Activated CD4-positive, alpha-beta T cell treated with anti-CD3 and anti-CD28 coated beads, Interleukin-2, amount 10 ng/mL, durations not matched to agents 7 days and 5 days (primary cell): ENCODE results near the gene TRAF3IP3. TPM values are rescaled to one million over a fixed set of nuclear protein-coding genes. Genes with fewer than 3 reads are reported as not detected.

Source experiments
- CTCF ChIA-PET: fragments of 350-600 bp; sonication (Branson Sonifier 250); formaldehyde crosslinking; loops from one replicate; lab custom pipeline; 2021; ENCODE audit warnings: antibody characterized with exemption; lab: Charles Lee
- POLR2A ChIA-PET: fragments of 350-600 bp; sonication (Branson Sonifier 250); formaldehyde crosslinking; loops from one replicate; lab custom pipeline; 2021; ENCODE audit warnings: antibody characterized with exemption; lab: Charles Lee
- DNase-seq: peaks from one replicate; pipeline ENCODE4 v3.0.0-alpha.2; 2020
- H3K27ac Mint-ChIP-seq: one replicate; pipeline ENCODE4 v1.8.0; 2021; ENCODE audit warnings: mild to moderate bottlenecking, moderate library complexity, mixed read lengths
- H3K27me3 Mint-ChIP-seq: one replicate; pipeline ENCODE4 v1.8.0; 2021; ENCODE audit warnings: mixed read lengths
- H3K36me3 Mint-ChIP-seq: one replicate; pipeline ENCODE4 v1.8.0; 2021; ENCODE audit warnings: low read depth, mixed read lengths
- H3K4me1 Mint-ChIP-seq: one replicate; pipeline ENCODE4 v1.8.0; 2021; ENCODE audit warnings: mixed read lengths
- H3K4me3 Mint-ChIP-seq: one replicate; pipeline ENCODE4 v1.8.0; 2021; ENCODE audit warnings: mild to moderate bottlenecking, moderate library complexity, mixed read lengths
- H3K9me3 Mint-ChIP-seq: one replicate; pipeline ENCODE4 v1.8.0; 2021; ENCODE audit warnings: mixed read lengths
- total RNA-seq, 2 experiments: library from RNA; stranded (reverse); gene quantifications; one replicate each; pipeline ENCODE4 v1.2.3, GENCODE V29; 2021

The TRAF3IP3 gene
- total RNA-seq, 2 experiments from 2014 or later, result 426 to 434 TPM

GRCh38 chr1:209756615-209757445 lies 977 bp downstream of the TRAF3IP3 start:
- POLR2A ChIA-PET, result interaction anchor here (1.5 to 3.0 kb wide), 2 partner anchors 11 to 15 kb away, joined by 3 to 48 read pairs; no protein-coding TSS in a partner anchor
- no peaks in the 10 kb centered on the region for H3K9me3 Mint-ChIP-seq
- peaks cover 74% of the 10 kb centered on the region for H3K4me1 Mint-ChIP-seq
- CTCF ChIA-PET, result interaction anchor here (1.4 to 7.5 kb wide), 8 partner anchors 9 to 190 kb away, joined by 3 to 74 read pairs (median 6); partner anchors contain the start of gene C1orf74
- peak overlapping the region; percentile 91 for H3K4me3 Mint-ChIP-seq
- DNase-seq, result peak; percentile 57
- peaks cover 66% of the 10 kb centered on the region for H3K36me3 Mint-ChIP-seq
- peak overlapping the region; percentile 93 for H3K27ac Mint-ChIP-seq
- no peaks in the 10 kb centered on the region for H3K27me3 Mint-ChIP-seq

DNA sequence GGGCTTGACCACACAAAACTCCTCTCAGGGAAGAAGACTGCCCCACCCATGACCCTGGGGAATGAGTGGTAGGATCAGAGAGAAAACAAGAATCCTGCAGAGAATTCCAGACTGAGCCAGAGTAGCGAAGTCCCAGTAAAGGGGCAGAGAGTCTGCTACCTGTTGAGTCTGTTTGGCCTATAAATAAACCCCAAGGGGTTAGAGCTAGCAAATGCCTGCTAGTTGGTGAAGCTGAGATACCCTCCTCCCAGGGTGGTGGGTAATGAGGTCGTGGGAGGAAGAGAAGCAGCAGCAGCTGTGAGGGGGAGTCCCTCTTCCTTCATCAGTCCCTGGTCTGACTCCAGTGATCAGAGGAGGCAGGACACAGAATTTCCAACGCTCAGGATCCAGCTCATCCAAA lies 2.5 kb downstream of the TRAF3IP3 start:
- POLR2A ChIA-PET, result interaction anchor here (1.9 kb wide), 1 partner anchor 10 kb away, joined by 8 read pairs; no protein-coding TSS in a partner anchor
- Mint-ChIP-seq H3K36me3 (peaks cover 82% of the 10 kb centered on the region), H3K27me3 (no peaks in the 10 kb centered on the region), H3K9me3 (no peaks in the 10 kb centered on the region), H3K4me1 (peaks cover 76% of the 10 kb centered on the region), H3K27ac (peak overlapping the region; percentile 93), H3K4me3 (peak overlapping the region; percentile 91)
- no peak for DNase-seq
- CTCF ChIA-PET, result interaction anchor here (1.3 to 4.4 kb wide), 5 partner anchors 10 to 47 kb away, joined by 3 to 21 read pairs (median 5); no protein-coding TSS in a partner anchor

GRCh38 chr1:209759829-209760359 lies 4.0 kb downstream of the TRAF3IP3 start:
- ChIA-PET POLR2A (interaction anchor here (1.9 kb wide), 1 partner anchor 8 kb away, joined by 8 read pairs; no protein-coding TSS in a partner anchor), CTCF (interaction anchor here (1.0 to 4.4 kb wide), 5 partner anchors 9 to 67 kb away, joined by 3 to 21 read pairs (median 3); no protein-coding TSS in a partner anchor)
- Mint-ChIP-seq H3K4me1 (peaks cover 74% of the 10 kb centered on the region), H3K27ac (peak overlapping the region; percentile 43), H3K27me3 (no peaks in the 10 kb centered on the region), H3K9me3 (no peaks in the 10 kb centered on the region), H3K4me3 (peak overlapping the region; percentile 91), H3K36me3 (peaks cover 95% of the 10 kb centered on the region)
- no peak for DNase-seq

- ChIA-PET CTCF (interaction anchor here (1.0 to 3.3 kb wide), 2 partner anchors 8 to 68 kb away, joined by 3 to 10 read pairs; no protein-coding TSS in a partner anchor), POLR2A (no interaction called here)
- Mint-ChIP-seq H3K9me3 (no peaks in the 10 kb centered on the region), H3K27ac (no peak overlapping the region), H3K36me3 (peaks cover 96% of the 10 kb centered on the region), H3K4me1 (peaks cover 76% of the 10 kb centered on the region), H3K4me3 (peak overlapping the region; percentile 5), H3K27me3 (no peaks in the 10 kb centered on the region)
- DNase-seq, result no peak
Observed at GRCh38 chr1:209761011-209761635, 5.3 kb downstream of the TRAF3IP3 start.

DNA sequence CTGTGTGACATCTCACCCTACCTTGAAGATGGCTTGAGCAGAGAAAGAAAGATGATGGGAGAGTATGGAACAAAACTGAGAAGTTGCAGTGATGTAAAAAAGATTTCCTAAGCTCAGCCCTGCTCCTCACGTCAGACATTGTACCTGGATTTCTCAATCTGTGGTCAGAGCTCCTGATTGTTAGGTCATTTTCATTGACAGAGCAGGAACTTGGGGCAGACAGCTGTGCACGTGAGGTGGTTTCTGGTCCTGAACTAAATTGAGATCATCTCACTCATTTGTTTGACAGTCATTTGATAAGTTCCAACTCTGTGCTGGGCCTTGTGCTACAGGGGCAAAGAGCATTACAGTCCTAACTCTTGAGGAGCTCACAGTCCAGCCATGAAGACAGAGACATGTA lies 10.2 kb downstream of the TRAF3IP3 start:
- CTCF ChIA-PET, result interaction anchor here (1.6 to 7.5 kb wide), 5 partner anchors 12 to 62 kb away, joined by 3 to 74 read pairs (median 27); partner anchors contain the start of genes TRAF3IP3 and UTP25
- peak overlapping the region; percentile 75 for H3K27ac Mint-ChIP-seq
- no peak for DNase-seq
- H3K27me3 Mint-ChIP-seq, result no peaks in the 10 kb centered on the region
- H3K4me1 Mint-ChIP-seq, result peaks cover 67% of the 10 kb centered on the region
- H3K4me3 Mint-ChIP-seq, result no peak overlapping the region
- POLR2A ChIA-PET, result interaction anchor here (4.4 kb wide), 1 partner anchor 10 kb away, joined by 48 read pairs; the partner anchor contains the start of gene TRAF3IP3
- H3K9me3 Mint-ChIP-seq, result no peaks in the 10 kb centered on the region
- H3K36me3 Mint-ChIP-seq, result peaks cover 56% of the 10 kb centered on the region

DNA sequence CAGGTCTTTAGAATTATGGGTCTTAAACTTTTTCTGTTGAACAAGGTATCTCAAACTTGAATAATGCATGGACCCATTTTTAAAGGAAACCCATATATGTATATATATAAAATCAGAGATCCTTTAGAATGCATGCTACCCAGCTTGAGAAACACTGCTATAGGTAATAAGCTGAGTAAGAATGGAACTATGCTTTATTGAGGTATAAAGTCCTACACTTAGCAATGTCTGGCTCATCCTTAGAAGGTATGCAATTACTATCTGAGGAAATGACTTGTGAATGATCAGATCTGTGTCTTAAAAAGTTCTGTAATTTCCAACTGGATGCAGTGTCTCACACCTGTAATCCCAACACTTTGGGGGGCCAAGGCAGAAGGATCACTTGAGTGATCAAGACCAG lies 11.2 kb downstream of the TRAF3IP3 start:
- H3K4me1 Mint-ChIP-seq, result peaks cover 56% of the 10 kb centered on the region
- H3K9me3 Mint-ChIP-seq, result no peaks in the 10 kb centered on the region
- POLR2A ChIA-PET, result interaction anchor here (2.1 to 4.4 kb wide), 2 partner anchors 8 to 11 kb away, joined by 8 to 48 read pairs; partner anchors contain the start of gene TRAF3IP3
- no peaks in the 10 kb centered on the region for H3K27me3 Mint-ChIP-seq
- no peak for DNase-seq
- CTCF ChIA-PET, result interaction anchor here (4.5 to 7.5 kb wide), 3 partner anchors 12 to 18 kb away, joined by 27 to 74 read pairs (median 34); partner anchors contain the start of gene TRAF3IP3
- peak overlapping the region; percentile 75 for H3K27ac Mint-ChIP-seq
- H3K36me3 Mint-ChIP-seq, result peaks cover 46% of the 10 kb centered on the region
- H3K4me3 Mint-ChIP-seq, result no peak overlapping the region

- no peak overlapping the region for H3K27ac Mint-ChIP-seq
- DNase-seq, result no peak
- no peak overlapping the region for H3K4me3 Mint-ChIP-seq
- ChIA-PET CTCF (interaction anchor here (1.3 to 7.5 kb wide), 7 partner anchors 12 to 118 kb away, joined by 3 to 74 read pairs (median 9); partner anchors contain the start of genes C1orf74 and TRAF3IP3), POLR2A (interaction anchor here (0.7 to 4.4 kb wide), 6 partner anchors 9 to 464 kb away, joined by 4 to 48 read pairs (median 6); partner anchors contain the start of genes C1orf74 and TRAF3IP3)
- H3K9me3 Mint-ChIP-seq, result no peaks in the 10 kb centered on the region
- H3K4me1 Mint-ChIP-seq, result peaks cover 50% of the 10 kb centered on the region
- H3K27me3 Mint-ChIP-seq, result no peaks in the 10 kb centered on the region
- peaks cover 40% of the 10 kb centered on the region for H3K36me3 Mint-ChIP-seq
Observed at GRCh38 chr1:209767706-209768105, 11.9 kb downstream of the TRAF3IP3 start.

GRCh38 chr1:209768354-209768774 lies 12.5 kb downstream of the TRAF3IP3 start:
- H3K27ac Mint-ChIP-seq, result no peak overlapping the region
- peaks cover 33% of the 10 kb centered on the region for H3K36me3 Mint-ChIP-seq
- H3K4me1 Mint-ChIP-seq, result peaks cover 44% of the 10 kb centered on the region
- ChIA-PET POLR2A (interaction anchor here (1.2 to 4.4 kb wide), 5 partner anchors 9 to 16 kb away, joined by 4 to 48 read pairs (median 8); partner anchors contain the start of genes C1orf74 and TRAF3IP3), CTCF (interaction anchor here (0.7 to 7.5 kb wide), 12 partner anchors 8 to 199 kb away, joined by 3 to 74 read pairs (median 4); partner anchors contain the start of genes C1orf74 and TRAF3IP3)
- H3K9me3 Mint-ChIP-seq, result no peaks in the 10 kb centered on the region
- H3K4me3 Mint-ChIP-seq, result no peak overlapping the region
- DNase-seq, result peak; percentile 95
- H3K27me3 Mint-ChIP-seq, result no peaks in the 10 kb centered on the region

DNA sequence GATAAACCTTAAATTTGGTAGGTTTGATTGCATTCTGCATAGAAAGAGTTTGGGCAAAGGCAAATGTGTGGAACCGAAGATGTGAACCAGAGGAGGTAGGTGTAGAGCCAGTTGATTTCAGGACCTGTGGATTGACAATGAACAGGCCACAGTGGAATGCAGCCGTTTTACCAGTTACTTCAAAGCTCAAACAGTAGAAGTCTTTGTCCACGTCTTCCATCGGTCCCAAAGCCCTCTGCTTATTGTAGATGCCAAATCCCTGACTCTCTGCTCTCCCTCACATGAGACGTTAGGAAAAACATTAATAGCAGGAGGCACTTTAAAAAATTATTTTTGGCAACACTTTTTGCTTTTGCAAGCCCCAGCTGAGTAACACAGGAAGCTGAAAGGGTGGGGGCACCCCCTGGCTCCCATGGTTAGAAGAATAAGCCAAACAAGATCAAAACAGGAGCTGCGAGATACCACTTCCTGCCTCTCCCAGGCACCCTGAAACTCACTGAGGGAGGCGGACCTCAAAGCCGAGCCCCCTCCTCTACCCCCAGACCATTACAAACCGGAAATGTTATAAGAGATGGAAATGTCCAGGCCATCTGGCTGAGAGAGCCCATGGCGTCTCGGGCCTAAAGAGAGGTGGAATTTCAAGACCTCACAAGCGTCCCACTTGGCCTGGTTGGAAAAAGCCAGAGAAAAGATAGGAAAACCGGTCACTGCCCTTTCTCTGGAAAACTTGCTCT lies 13.5 kb downstream of the TRAF3IP3 start:
- no peaks in the 10 kb centered on the region for H3K27me3 Mint-ChIP-seq
- H3K4me3 Mint-ChIP-seq, result no peak overlapping the region
- no peaks in the 10 kb centered on the region for H3K9me3 Mint-ChIP-seq
- peaks cover 28% of the 10 kb centered on the region for H3K36me3 Mint-ChIP-seq
- H3K4me1 Mint-ChIP-seq, result peaks cover 41% of the 10 kb centered on the region
- DNase-seq, result peak; percentile 88
- POLR2A ChIA-PET, result interaction anchor here (2.1 to 4.4 kb wide), 3 partner anchors 10 to 17 kb away, joined by 8 to 48 read pairs (median 15); partner anchors contain the start of gene TRAF3IP3
- CTCF ChIA-PET, result interaction anchor here (0.9 to 7.5 kb wide), 8 partner anchors 10 to 200 kb away, joined by 3 to 74 read pairs (median 10); partner anchors contain the start of gene TRAF3IP3
- no peak overlapping the region for H3K27ac Mint-ChIP-seq

DNA sequence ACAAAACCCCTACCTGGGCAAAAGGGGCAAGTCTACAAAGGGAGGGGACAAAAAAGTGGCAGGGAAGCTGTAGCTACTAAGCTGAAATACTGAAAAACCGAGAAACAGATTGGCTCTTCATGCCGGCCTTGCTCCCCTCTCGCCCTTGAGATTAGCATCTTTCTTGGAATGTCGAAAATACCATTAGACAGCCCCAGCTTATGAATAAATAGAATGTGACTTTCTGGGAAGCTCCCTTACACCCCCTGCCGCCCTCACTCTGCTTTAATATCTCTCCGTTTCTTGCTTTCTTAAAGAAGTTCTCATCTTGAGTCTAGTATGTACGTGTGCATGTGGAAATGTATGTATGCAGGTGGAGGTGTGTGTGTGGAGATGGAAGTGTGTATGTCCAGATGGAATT lies 14.1 kb downstream of the TRAF3IP3 start:
- Mint-ChIP-seq H3K36me3 (peaks cover 29% of the 10 kb centered on the region), H3K27ac (no peak overlapping the region), H3K4me1 (peaks cover 44% of the 10 kb centered on the region), H3K9me3 (no peaks in the 10 kb centered on the region), H3K27me3 (no peaks in the 10 kb centered on the region), H3K4me3 (no peak overlapping the region)
- DNase-seq, result no peak
- POLR2A ChIA-PET, result interaction anchor here (2.8 to 4.4 kb wide), 2 partner anchors 13 to 18 kb away, joined by 15 to 48 read pairs; partner anchors contain the start of gene TRAF3IP3
- CTCF ChIA-PET, result interaction anchor here (2.4 to 7.5 kb wide), 3 partner anchors 9 to 16 kb away, joined by 10 to 74 read pairs (median 27); partner anchors contain the start of gene TRAF3IP3
